Endothelial cell of umbilical vein (primary cell): ENCODE measurements around the gene STK40. TPM values are rescaled to one million over a fixed set of nuclear protein-coding genes. Genes with fewer than 3 reads are reported as not detected.

Experiments used
- BruUV-seq: library from RNA; stranded (reverse); fragments of 400-500 nt; replicated peaks from 2 replicates; lab custom pipeline; 2021; lab: Mats Ljungman, UMichigan
- CTCF ChIA-PET: fragments of 300-600, 350-600 bp; sonication (Branson Sonifier 250); formaldehyde crosslinking; loops from one replicate; lab custom pipeline; 2021; ENCODE audit warnings: antibody characterized with exemption, inconsistent platforms; lab: Charles Lee
- POLR2A ChIA-PET: fragments of 300-600, 350-600 bp; sonication (Branson Sonifier 250); formaldehyde crosslinking; loops from one replicate; lab custom pipeline; 2021; ENCODE audit warnings: antibody characterized with exemption, inconsistent platforms; lab: Charles Lee
- DNase-seq: peaks from one replicate; pipeline ENCODE4 v3.0.0-alpha.2; 2011; ENCODE audit warnings: low read depth, low spot score
- FAIRE-seq: peaks from 2 replicates; lab custom pipeline; 2011; peaks lifted over from hg19 to GRCh38; lab: Jason Lieb, UNC
- H2AFZ ChIP-seq: 2 replicates; pipeline ENCODE4 v1.6.0; 2012; ENCODE audit warnings: low read depth, low read length, control low read depth, inconsistent platforms
- H3K27ac ChIP-seq: 2 replicates; pipeline ENCODE4 v1.5.1; 2011; ENCODE audit warnings: low read depth, mild to moderate bottlenecking, control low read depth, low read length, moderate library complexity; ENCODE audit not compliant: insufficient read depth
- H3K27me3 ChIP-seq, 2 experiments: 2 replicates each; pipeline versions ENCODE4 v1.6.0 to v1.6.1; 2011; ENCODE audit warnings: low read length in 2 of 2, mixed read lengths in 1 of 2; ENCODE audit not compliant: control insufficient read depth in 2 of 2, insufficient read depth in 2 of 2
- H3K36me3 ChIP-seq, 2 experiments: 2 replicates in 1 of 2; 3 replicates in 1 of 2; pipeline ENCODE4 v1.5.1; 2011; ENCODE audit warnings: low read length in 2 of 2, mild to moderate bottlenecking in 1 of 2, moderate library complexity in 1 of 2; ENCODE audit not compliant: control insufficient read depth in 2 of 2, insufficient read depth in 2 of 2; ENCODE audit errors: extremely low read depth in 1 of 2
- H3K4me1 ChIP-seq: 3 replicates; pipeline ENCODE4 v1.5.1; 2011; ENCODE audit warnings: mild to moderate bottlenecking, low read length; ENCODE audit not compliant: control insufficient read depth, insufficient read depth; ENCODE audit errors: extremely low read depth
- H3K4me2 ChIP-seq: 2 replicates; pipeline ENCODE4 v1.6.1; 2011; ENCODE audit warnings: low read length, control low read depth, mixed read lengths; ENCODE audit not compliant: insufficient read depth
- H3K4me3 ChIP-seq, 3 experiments: fragments of 200-600 bp in 1 of 3; sonication (generic), shearing (Covaris generic) in 1 of 3; replicated peaks in 1 of 3; 2 replicates each; pipeline ENCODE4 v1.5.1; 2011 to 2016; ENCODE audit warnings: control low read depth in 3 of 3, low read length in 3 of 3, mild to moderate bottlenecking in 2 of 3, inconsistent platforms in 1 of 3, low read depth in 1 of 3, moderate library complexity in 1 of 3; ENCODE audit not compliant: insufficient read depth in 1 of 3
- H3K79me2 ChIP-seq: 2 replicates; pipeline ENCODE4 v1.6.0; 2012; ENCODE audit warnings: low read length, inconsistent platforms; ENCODE audit not compliant: control insufficient read depth, insufficient read depth
- H3K9ac ChIP-seq: replicated peaks from 2 replicates; pipeline ENCODE3; 2011; ENCODE audit warnings: low read length, control low read depth; ENCODE audit not compliant: insufficient read depth; ENCODE audit errors: extremely low read depth
- H3K9me1 ChIP-seq: replicated peaks from 3 replicates; pipeline ENCODE4 v1.6.0; 2011; ENCODE audit warnings: mild to moderate bottlenecking, low read length; ENCODE audit not compliant: control insufficient read depth, insufficient read depth; ENCODE audit errors: extremely low read depth
- H3K9me3 ChIP-seq: replicated peaks from 2 replicates; pipeline ENCODE4 v1.5.1; 2012; ENCODE audit warnings: low read length, inconsistent platforms; ENCODE audit not compliant: control insufficient read depth, insufficient read depth
- H4K20me1 ChIP-seq: replicated peaks from 2 replicates; pipeline ENCODE3; 2011; ENCODE audit warnings: mild to moderate bottlenecking, low read length; ENCODE audit not compliant: control insufficient read depth, insufficient read depth; ENCODE audit errors: extremely low read depth
- EZH2 ChIP-seq: IDR thresholded peaks from 2 replicates; pipeline ENCODE4 v1.6.1; 2012; ENCODE audit warnings: borderline replicate concordance, low read depth, mild to moderate bottlenecking, moderate library complexity, low read length, inconsistent platforms; ENCODE audit not compliant: severe bottlenecking
- FOS ChIP-seq: IDR thresholded peaks from 2 replicates; pipeline ENCODE4 v1.6.1; 2011; ENCODE audit warnings: mild to moderate bottlenecking, low read length, moderate library complexity, borderline replicate concordance; ENCODE audit not compliant: insufficient read depth
- JUN ChIP-seq: IDR thresholded peaks from 2 replicates; pipeline ENCODE4 v1.6.1; 2011; ENCODE audit warnings: borderline replicate concordance, low read depth; ENCODE audit not compliant: insufficient read length, insufficient read depth
- MYC ChIP-seq: IDR thresholded peaks from one replicate; pipeline ENCODE4 v1.6.1; 2011; ENCODE audit warnings: mild to moderate bottlenecking, low read depth, low read length
- POLR2A ChIP-seq: IDR thresholded peaks from 2 replicates; pipeline ENCODE4 v1.6.1; 2012; ENCODE audit warnings: low read depth, mild to moderate bottlenecking, control low read depth, low read length
- POLR2AphosphoS5 ChIP-seq: IDR thresholded peaks from 2 replicates; pipeline ENCODE4 v1.6.1; 2012; ENCODE audit warnings: low read depth, mild to moderate bottlenecking, control low read depth, low read length, moderate library complexity; ENCODE audit not compliant: insufficient read depth
- dilution Hi-C: fragments of 300-500 bp; cut with MboI; formaldehyde crosslinking; loops from one replicate; pipeline ENCODE4 v1.15.0; 2019; ENCODE audit warnings: low sequenced_read_pairs; ENCODE audit not compliant: extremely low pct_ligation_motif_present
- intact Hi-C: fragments of 100-400 bp; cut with micrococcal nuclease; formaldehyde crosslinking; loops from one replicate; pipeline ENCODE4 v1.10.0; 2022
- polyA plus RNA-seq, 4 experiments: library from polyadenylated mRNA; depleted of rRNA in 3 of 4; stranded (reverse) in 3 of 4; unstranded in 1 of 4; fragments of >200 nt; gene quantifications; 2 replicates each; pipeline versions ENCODE4 v1.2.1 to v1.2.3, GENCODE V29; 2011 to 2012; ENCODE audit warnings: missing spikeins in 1 of 4
- total RNA-seq: library from RNA; stranded (reverse); gene quantifications from 2 replicates; pipeline ENCODE4 v1.2.3, GENCODE V29; 2021
- TF ChIP-seq, protein P1 (sequence below): IDR thresholded peaks from 2 replicates; pipeline ENCODE4 v1.6.1; 2011; ENCODE audit not compliant: insufficient read depth, insufficient read length
- TF ChIP-seq, protein P2 (sequence below), 2 donors: IDR thresholded peaks; 1 replicate in 1 of 2; 2 replicates in 1 of 2; pipeline ENCODE4 v1.5.1; 2011; ENCODE audit warnings: low read length in 2 of 2, mild to moderate bottlenecking in 2 of 2, moderate library complexity in 2 of 2, control low read depth in 1 of 2, inconsistent platforms in 1 of 2, low read depth in 1 of 2; ENCODE audit not compliant: insufficient read depth in 1 of 2; ENCODE audit errors: extremely low read depth in 1 of 2

STK40 gene
- total and polyA plus RNA-seq, 2 donors (not counting 3 experiments of a cell fraction or from before 2014, with no cell fraction given): 20.8 to 36.8 TPM

DNA sequence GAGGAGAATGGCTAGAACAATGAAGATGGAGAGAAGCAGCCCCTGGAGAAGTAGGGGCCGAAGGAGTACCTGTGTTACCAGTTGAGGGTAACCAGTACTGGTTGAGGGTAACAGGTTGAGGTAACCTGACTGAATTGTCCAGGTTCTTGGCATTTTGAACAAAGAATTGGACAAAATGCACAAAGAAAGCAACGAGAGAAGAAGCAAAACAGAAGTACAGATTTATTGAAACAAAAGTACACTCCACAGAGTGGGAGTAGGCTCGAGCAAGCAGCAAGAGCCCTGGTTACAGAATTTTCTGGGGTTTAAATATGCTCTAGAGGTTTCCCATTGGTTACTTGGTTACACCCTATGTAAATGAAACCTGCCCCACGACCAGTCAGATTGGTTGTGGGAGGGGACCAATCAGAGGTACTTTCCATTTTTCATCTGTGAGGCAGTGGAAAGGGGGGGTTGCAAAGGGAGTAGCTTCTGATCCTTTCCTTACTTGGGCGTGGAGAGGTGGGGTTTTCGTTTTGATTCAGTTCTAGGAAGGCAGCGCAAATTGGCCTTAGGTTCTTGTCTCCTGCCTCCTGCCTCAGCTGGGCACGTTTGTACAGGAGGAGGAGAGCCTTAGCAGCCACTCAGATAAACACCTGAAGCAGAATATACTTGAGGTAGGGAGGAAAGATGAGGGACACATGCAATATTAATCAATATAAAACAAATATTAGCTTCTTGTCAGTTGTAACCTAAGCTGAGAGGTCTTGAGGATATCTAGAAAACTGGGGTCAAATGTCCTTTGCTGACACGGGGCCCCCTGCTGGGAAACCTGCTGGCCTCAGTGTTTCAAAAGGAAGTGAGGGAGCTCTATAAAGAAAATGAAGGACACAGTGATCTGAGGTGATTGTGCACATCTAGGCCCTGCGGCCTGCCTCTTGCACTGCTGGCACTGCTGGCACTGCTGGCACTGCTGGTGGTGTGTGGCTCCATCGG is 26.2 kb upstream of the STK40 start:
- no TSS peak for BruUV-seq
- dilution Hi-C loops: no loop called here
- H3K4me1 ChIP-seq: no peaks in the 10 kb centered on the region
- H3K4me2 ChIP-seq: no peak overlapping the region
- H3K9me3 ChIP-seq: no peaks in the 10 kb centered on the region
- H3K9me1 ChIP-seq: no peaks in the 10 kb centered on the region
- intact Hi-C loops: no loop called here
- POLR2A ChIA-PET: interaction anchor here (0.7 kb wide), 1 partner anchor 543 kb away, joined by 3 read pairs; no protein-coding TSS in a partner anchor
- TF ChIP-seq EZH2: no peak
- no peak for TF ChIP-seq FOS
- TF ChIP-seq JUN: no peak
- TF ChIP-seq MYC: no peak
- TF ChIP-seq, protein P1, sequence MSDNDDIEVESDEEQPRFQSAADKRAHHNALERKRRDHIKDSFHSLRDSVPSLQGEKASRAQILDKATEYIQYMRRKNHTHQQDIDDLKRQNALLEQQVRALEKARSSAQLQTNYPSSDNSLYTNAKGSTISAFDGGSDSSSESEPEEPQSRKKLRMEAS: no peak
- no peak for TF ChIP-seq POLR2AphosphoS5
- no peak for TF ChIP-seq POLR2A
- TF ChIP-seq, protein P2, sequence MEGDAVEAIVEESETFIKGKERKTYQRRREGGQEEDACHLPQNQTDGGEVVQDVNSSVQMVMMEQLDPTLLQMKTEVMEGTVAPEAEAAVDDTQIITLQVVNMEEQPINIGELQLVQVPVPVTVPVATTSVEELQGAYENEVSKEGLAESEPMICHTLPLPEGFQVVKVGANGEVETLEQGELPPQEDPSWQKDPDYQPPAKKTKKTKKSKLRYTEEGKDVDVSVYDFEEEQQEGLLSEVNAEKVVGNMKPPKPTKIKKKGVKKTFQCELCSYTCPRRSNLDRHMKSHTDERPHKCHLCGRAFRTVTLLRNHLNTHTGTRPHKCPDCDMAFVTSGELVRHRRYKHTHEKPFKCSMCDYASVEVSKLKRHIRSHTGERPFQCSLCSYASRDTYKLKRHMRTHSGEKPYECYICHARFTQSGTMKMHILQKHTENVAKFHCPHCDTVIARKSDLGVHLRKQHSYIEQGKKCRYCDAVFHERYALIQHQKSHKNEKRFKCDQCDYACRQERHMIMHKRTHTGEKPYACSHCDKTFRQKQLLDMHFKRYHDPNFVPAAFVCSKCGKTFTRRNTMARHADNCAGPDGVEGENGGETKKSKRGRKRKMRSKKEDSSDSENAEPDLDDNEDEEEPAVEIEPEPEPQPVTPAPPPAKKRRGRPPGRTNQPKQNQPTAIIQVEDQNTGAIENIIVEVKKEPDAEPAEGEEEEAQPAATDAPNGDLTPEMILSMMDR (IDR thresholded peaks at IDR 0.05; ENCODE audit: extremely low read depth in 1 of 2, insufficient read depth in 1 of 2, low read depth in 1 of 2, low read length in 2 of 2): no peak
- no peaks in the 10 kb centered on the region for H3K27me3 ChIP-seq
- FAIRE-seq: no peak
- H3K27ac ChIP-seq: no peak overlapping the region
- H3K4me3 ChIP-seq: no peak overlapping the region
- H3K36me3 ChIP-seq: no peaks in the 10 kb centered on the region
- H4K20me1 ChIP-seq: no peaks in the 10 kb centered on the region
- no peak overlapping the region for H3K9ac ChIP-seq
- DNase-seq: peak; percentile 26
- CTCF ChIA-PET: interaction anchor here (0.9 to 3.2 kb wide), 5 partner anchors 8 to 105 kb away, joined by 3 to 28 read pairs (median 5); partner anchors contain the start of gene SH3D21
- H2AFZ ChIP-seq: no peak overlapping the region
- no peaks in the 10 kb centered on the region for H3K79me2 ChIP-seq
